GM19238 (cell line): Measurements from ENCODE around the gene SYNRG.

Source experiments
- DNase-seq: peaks from one replicate; pipeline ENCODE4 v3.0.0; 2011; ENCODE audit warnings: low spot score; ENCODE audit not compliant: insufficient read length

Gene SYNRG

GRCh38 chr17:37476431-37477120 is 132.6 kb downstream of the SYNRG start:
- DNase-seq, result no peak

DNA sequence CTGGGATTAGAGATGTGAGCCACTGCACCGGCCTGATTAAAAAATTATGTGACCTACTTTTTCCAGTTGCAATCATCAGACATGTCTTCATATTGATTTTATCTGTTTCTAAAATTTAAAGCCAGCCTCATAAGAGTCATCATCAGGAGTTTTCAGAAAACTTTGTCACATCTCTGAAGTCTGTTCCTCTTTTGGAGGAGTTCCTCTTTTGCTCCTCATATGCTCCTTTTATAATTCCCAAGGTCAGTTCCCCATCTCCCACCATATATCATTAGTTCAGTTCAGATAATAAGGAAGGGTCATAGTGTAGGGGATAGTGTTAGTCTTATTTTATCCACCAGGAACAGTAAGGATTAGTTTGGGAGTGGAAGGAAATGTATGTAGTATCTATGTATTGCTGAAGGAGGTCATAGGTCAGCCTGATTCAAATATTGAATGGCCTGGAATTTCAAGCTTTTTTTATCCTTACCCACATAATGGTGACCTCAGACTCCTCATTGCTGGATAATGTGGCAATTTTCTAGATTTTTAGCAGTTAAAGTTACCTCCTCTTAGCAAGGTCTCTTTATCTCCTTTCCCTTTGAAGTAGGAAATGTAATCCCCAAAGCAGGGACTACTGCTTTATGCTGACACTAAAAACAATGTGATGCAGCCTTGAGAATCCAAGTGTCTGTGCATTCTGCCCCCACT is 133.3 kb downstream of the SYNRG start:
- no peak for DNase-seq

DNA sequence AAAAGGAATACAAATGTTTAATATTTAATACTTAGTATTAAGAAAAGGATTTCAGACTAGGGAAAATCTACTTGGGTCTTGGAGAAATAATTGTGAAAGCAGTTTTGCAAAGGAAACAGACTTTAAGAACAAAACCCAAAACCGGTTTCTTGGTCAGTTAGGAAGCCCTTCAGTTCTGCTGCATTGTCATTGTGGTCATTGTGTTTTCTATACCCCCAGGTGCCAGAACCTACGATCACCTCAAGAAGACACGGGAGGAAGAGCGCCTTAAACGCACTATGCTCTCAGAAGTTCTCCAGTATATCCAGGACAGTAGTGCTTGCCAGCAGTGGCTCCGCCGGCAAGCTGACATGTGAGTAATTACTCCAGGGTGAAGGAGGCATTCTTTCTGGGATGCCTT is 139.0 kb downstream of the SYNRG start:
- no peak for DNase-seq

DNA sequence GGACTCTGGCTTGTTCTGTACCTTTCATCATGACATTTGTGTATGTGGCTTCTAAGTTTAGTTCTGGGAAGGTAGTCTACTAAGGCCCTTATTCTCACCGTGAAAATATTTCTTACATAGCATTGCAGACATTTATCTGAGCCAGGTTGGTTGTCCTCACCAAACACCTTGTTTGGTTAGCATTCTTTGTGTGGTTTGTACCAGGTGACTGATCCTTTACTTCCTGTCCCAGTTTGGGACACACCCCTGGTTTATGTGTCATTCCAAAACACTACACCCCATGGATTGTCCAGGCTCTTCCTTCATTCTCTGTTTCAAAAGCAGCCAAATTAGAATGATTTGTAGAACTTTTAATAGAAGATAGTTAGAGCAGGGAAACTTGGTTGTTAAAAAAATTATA is 142.7 kb downstream of the SYNRG start:
- DNase-seq, result no peak

DNA sequence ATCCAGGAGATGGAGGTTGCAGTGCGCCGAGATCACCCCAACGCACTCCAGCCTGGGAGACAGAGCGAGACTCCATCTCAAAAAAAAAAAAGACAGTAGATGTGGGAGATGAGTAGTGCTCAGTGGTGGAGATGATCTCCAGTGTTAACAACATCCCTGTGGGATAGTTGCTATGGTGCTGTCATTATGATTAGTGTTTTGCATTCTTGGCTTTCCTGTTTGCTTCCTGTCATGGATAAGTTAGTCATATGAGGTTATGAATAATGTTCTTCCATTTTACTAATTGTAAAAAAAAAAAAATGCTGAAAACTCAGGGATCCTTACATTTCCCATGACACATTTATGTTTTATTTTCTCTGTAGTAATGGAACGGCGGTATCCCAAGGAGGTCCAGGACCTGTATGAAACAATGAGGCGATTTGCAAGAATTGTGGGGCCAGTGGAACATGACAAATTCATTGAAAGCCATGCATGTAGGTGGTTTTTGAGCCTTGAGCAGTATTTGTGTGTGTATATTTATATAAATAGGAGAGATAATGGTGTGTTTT is 144.1 kb downstream of the SYNRG start:
- DNase-seq, result no peak
